IMR-90 (cell line): ENCODE results near the gene SPTBN5. TPM values are rescaled to one million over a fixed set of nuclear protein-coding genes. Genes with fewer than 3 reads are reported as not detected.

Experiments
- ATAC-seq: fragments of 200-7000 bp; cut with Tn5 transposase; 2 replicates; pipeline ENCODE4 v1.9.1; 2020; ENCODE audit warnings: low read depth, mild to moderate bottlenecking, moderate library complexity
- BruUV-seq: library from RNA; stranded (reverse); fragments of 400-500 nt; replicated peaks from 2 replicates; lab custom pipeline; 2021; lab: Mats Ljungman, UMichigan
- CTCF ChIA-PET: fragments of 300-600 bp; formaldehyde crosslinking; extraction: SDS; loops from one replicate; lab custom pipeline; 2021; ENCODE audit warnings: antibody characterized with exemption; lab: Yijun Ruan, JAX
- POLR2A ChIA-PET: fragments of 300-600 bp; sonication (Branson Sonifier 250); formaldehyde crosslinking; loops from one replicate; lab custom pipeline; 2022; ENCODE audit warnings: antibody characterized with exemption; ENCODE audit not compliant: unreplicated experiment; lab: Charles Lee
- DNase-seq: peaks from one replicate; pipeline ENCODE4 v3.0.0; 2013
- H2AFZ ChIP-seq: replicated peaks from 2 replicates; pipeline ENCODE3; 2013; ENCODE audit warnings: low read length, mild to moderate bottlenecking; ENCODE audit not compliant: poor library complexity
- H2AK5ac ChIP-seq: 2 replicates; pipeline ENCODE4 v1.6.1; 2013; ENCODE audit warnings: low read depth, low read length, inconsistent platforms
- H2AK9ac ChIP-seq: replicated peaks from 2 replicates; pipeline ENCODE3; 2013; ENCODE audit warnings: mild to moderate bottlenecking, low read depth, low read length, moderate library complexity; ENCODE audit not compliant: poor library complexity
- H2BK120ac ChIP-seq: 2 replicates; pipeline ENCODE4 v1.6.1; 2013; ENCODE audit warnings: low read depth, low read length, inconsistent platforms
- H2BK15ac ChIP-seq: 3 replicates; pipeline ENCODE4 v1.6.1; 2013; ENCODE audit warnings: low read depth, low read length, inconsistent platforms
- H2BK20ac ChIP-seq: 2 replicates; pipeline ENCODE4 v1.6.1; 2013; ENCODE audit warnings: low read depth, mild to moderate bottlenecking, inconsistent platforms, low read length, moderate library complexity
- H2BK5ac ChIP-seq: 2 replicates; pipeline ENCODE4 v1.6.1; 2013; ENCODE audit warnings: mild to moderate bottlenecking, low read depth, low read length, inconsistent platforms; ENCODE audit not compliant: poor library complexity, severe bottlenecking
- H3K14ac ChIP-seq: replicated peaks from 2 replicates; pipeline ENCODE4 v1.6.1; 2013; ENCODE audit warnings: low read depth, low read length, inconsistent platforms
- H3K18ac ChIP-seq: 2 replicates; pipeline ENCODE4 v1.6.1; 2013; ENCODE audit warnings: low read depth, low read length, control low read depth
- H3K23ac ChIP-seq: 2 replicates; pipeline ENCODE4 v1.6.1; 2013; ENCODE audit warnings: low read depth, low read length, inconsistent platforms
- H3K27ac ChIP-seq: 2 replicates; pipeline ENCODE4 v1.5.1; 2013; ENCODE audit warnings: mild to moderate bottlenecking, control low read depth, low read length; ENCODE audit not compliant: insufficient read depth
- H3K27me3 ChIP-seq: 2 replicates; pipeline ENCODE4 v1.6.1; 2013; ENCODE audit warnings: low read length; ENCODE audit not compliant: control insufficient read depth, insufficient read depth
- H3K36me3 ChIP-seq: 2 replicates; pipeline ENCODE4 v1.6.1; 2013; ENCODE audit warnings: low read length, mixed read lengths; ENCODE audit not compliant: control insufficient read depth, insufficient read depth
- H3K4ac ChIP-seq: 2 replicates; pipeline ENCODE4 v1.6.1; 2013; ENCODE audit warnings: low read depth, low read length, inconsistent platforms
- H3K4me1 ChIP-seq: 2 replicates; pipeline ENCODE4 v1.6.1; 2013; ENCODE audit warnings: low read length, mixed read lengths; ENCODE audit not compliant: control insufficient read depth, insufficient read depth
- H3K4me2 ChIP-seq: 2 replicates; pipeline ENCODE4 v1.6.1; 2013; ENCODE audit warnings: low read depth, mild to moderate bottlenecking, control low read depth, low read length, moderate library complexity
- H3K4me3 ChIP-seq: 2 replicates; pipeline ENCODE4 v1.5.1; 2013; ENCODE audit warnings: low read depth, mild to moderate bottlenecking, control low read depth, low read length, moderate library complexity; ENCODE audit not compliant: insufficient read depth
- H3K56ac ChIP-seq: 2 replicates; pipeline ENCODE4 v1.6.1; 2013; ENCODE audit warnings: low read length, inconsistent platforms; ENCODE audit not compliant: insufficient read depth; ENCODE audit errors: extremely low read depth
- H3K79me1 ChIP-seq, 2 experiments: 2 replicates each; pipeline ENCODE4 v1.6.1; 2013; ENCODE audit warnings: low read length in 2 of 2, inconsistent platforms in 1 of 2, low read depth in 1 of 2
- H3K9ac ChIP-seq: 2 replicates; pipeline ENCODE4 v1.6.1; 2013; ENCODE audit warnings: low read depth, low read length, control low read depth
- H3K9me1 ChIP-seq: 2 replicates; pipeline ENCODE4 v1.6.1; 2013; ENCODE audit warnings: low read length, inconsistent platforms; ENCODE audit not compliant: insufficient read depth
- H3K9me3 ChIP-seq: 2 replicates; pipeline ENCODE4 v1.6.1; 2013; ENCODE audit warnings: low read length; ENCODE audit not compliant: control insufficient read depth, insufficient read depth
- H4K20me1 ChIP-seq: 2 replicates; pipeline ENCODE4 v1.6.1; 2013; ENCODE audit warnings: low read length, inconsistent platforms; ENCODE audit not compliant: insufficient read depth
- H4K5ac ChIP-seq: 2 replicates; pipeline ENCODE4 v1.6.1; 2013; ENCODE audit warnings: mild to moderate bottlenecking, low read depth, low read length, control low read depth
- H4K8ac ChIP-seq, 2 experiments: 2 replicates each; pipeline ENCODE4 v1.6.1; 2013; ENCODE audit warnings: low read depth in 2 of 2, low read length in 2 of 2, control low read depth in 1 of 2, inconsistent platforms in 1 of 2
- H4K91ac ChIP-seq: 2 replicates; pipeline ENCODE4 v1.6.1; 2013; ENCODE audit warnings: low read depth, low read length, inconsistent platforms; ENCODE audit not compliant: insufficient read depth
- BHLHE40 ChIP-seq: fragments of 150-350 bp; IDR thresholded peaks from 2 replicates; pipeline ENCODE4 v1.6.1; 2016; ENCODE audit warnings: mild to moderate bottlenecking, low read depth, low read length
- CEBPB ChIP-seq: IDR thresholded peaks from 2 replicates; pipeline ENCODE4 v1.6.1; 2012; ENCODE audit warnings: low read depth, low read length, improper control_type of control experiment
- CHD1 ChIP-seq: IDR thresholded peaks from 2 replicates; pipeline ENCODE4 v1.6.1; 2012; ENCODE audit warnings: low read depth, low read length, improper control_type of control experiment
- CTCF ChIP-seq: conservative IDR thresholded peaks from 2 replicates; pipeline ENCODE4 v1.5.1; 2012; ENCODE audit warnings: mild to moderate bottlenecking, low read depth, low read length, improper control_type of control experiment
- ELK1 ChIP-seq: fragments of 150-350 bp; IDR thresholded peaks from 2 replicates; pipeline ENCODE4 v1.6.1; 2016; ENCODE audit warnings: low read depth, mild to moderate bottlenecking, low read length, moderate library complexity, borderline replicate concordance
- FOS ChIP-seq: fragments of 150-350 bp; IDR thresholded peaks from 2 replicates; pipeline ENCODE4 v1.6.1; 2016; ENCODE audit warnings: low read depth, low read length
- MAFK ChIP-seq: IDR thresholded peaks from 2 replicates; pipeline ENCODE4 v1.6.1; 2012; ENCODE audit warnings: low read depth, low read length, improper control_type of control experiment
- MAZ ChIP-seq: IDR thresholded peaks from 2 replicates; pipeline ENCODE4 v1.6.1; 2012; ENCODE audit warnings: low read depth, mild to moderate bottlenecking, low read length, improper control_type of control experiment, moderate library complexity, borderline replicate concordance
- MXI1 ChIP-seq: IDR thresholded peaks from 2 replicates; pipeline ENCODE4 v1.6.1; 2012; ENCODE audit warnings: low read depth, mild to moderate bottlenecking, low read length, moderate library complexity, borderline replicate concordance
- NFE2L2 ChIP-seq: fragments of 150-350 bp; IDR thresholded peaks from 2 replicates; pipeline ENCODE4 v1.6.1; 2016; ENCODE audit warnings: low read depth, mild to moderate bottlenecking, low read length
- POLR2A ChIP-seq: IDR thresholded peaks from 2 replicates; pipeline ENCODE4 v1.6.1; 2012; ENCODE audit warnings: mild to moderate bottlenecking, low read depth, low read length
- RAD21 ChIP-seq: IDR thresholded peaks from 2 replicates; pipeline ENCODE4 v1.6.1; 2012; ENCODE audit warnings: low read length, improper control_type of control experiment
- RCOR1 ChIP-seq: IDR thresholded peaks from 2 replicates; pipeline ENCODE4 v1.6.1; 2012; ENCODE audit warnings: mild to moderate bottlenecking, low read length, improper control_type of control experiment; ENCODE audit not compliant: insufficient replicate concordance
- RFX5 ChIP-seq: IDR thresholded peaks from 2 replicates; pipeline ENCODE4 v1.8.0; 2012; ENCODE audit warnings: low read depth, mild to moderate bottlenecking, low read length, moderate library complexity
- WGBS, 2 experiments: methylation state at CpG; one replicate each; pipeline versions ENCODE4 v1.1.5 to v1.1.7; 2013; ENCODE audit warnings: missing lambda C conversion rate in 2 of 2; ENCODE audit not compliant: insufficient read length in 1 of 2; ENCODE audit errors: extremely low coverage in 2 of 2; 5-methylcytosine and 5-hydroxymethylcytosine counted together
- dilution Hi-C: fragments of 300-500 bp; cut with HindIII; formaldehyde crosslinking; loops from one replicate; pipeline ENCODE4 v1.14.3; 2018; ENCODE audit warnings: low sequenced_read_pairs; ENCODE audit not compliant: unreplicated experiment
- in situ Hi-C: fragments of 300-500 bp; cut with MboI; formaldehyde crosslinking; loops from 3 replicates; pipeline ENCODE4 v1.14.3; 2019; ENCODE audit warnings: low sequenced_read_pairs, inconsistent platforms, mixed read lengths
- intact Hi-C: fragments of 100-400 bp; cut with micrococcal nuclease; formaldehyde crosslinking; loops from 2 replicates; pipeline ENCODE4 v1.10.0; 2022
- polyA plus RNA-seq, 3 experiments: library from polyadenylated mRNA; depleted of rRNA; stranded (reverse); fragments of >200 nt; gene quantifications; 2 replicates each; pipeline ENCODE4 v1.2.3, GENCODE V29; 2012; ENCODE audit warnings: low replicate concordance in 1 of 3
- total RNA-seq: library from RNA; depleted of rRNA; stranded (reverse); fragments of >200 nt; gene quantifications from 2 replicates; pipeline ENCODE4 v1.2.3, GENCODE V29; 2012
- TF ChIP-seq, protein P1 (sequence below): fragments of 150-350 bp; IDR thresholded peaks from 2 replicates; pipeline ENCODE4 v1.6.1; 2017; ENCODE audit warnings: mild to moderate bottlenecking, antibody characterized with exemption, low read length, low read depth

The SPTBN5 gene
- total and polyA plus RNA-seq, 2 of the 4 experiments (the other 2 are of a cell fraction) = under 0.01 to 0.38 TPM

DNA sequence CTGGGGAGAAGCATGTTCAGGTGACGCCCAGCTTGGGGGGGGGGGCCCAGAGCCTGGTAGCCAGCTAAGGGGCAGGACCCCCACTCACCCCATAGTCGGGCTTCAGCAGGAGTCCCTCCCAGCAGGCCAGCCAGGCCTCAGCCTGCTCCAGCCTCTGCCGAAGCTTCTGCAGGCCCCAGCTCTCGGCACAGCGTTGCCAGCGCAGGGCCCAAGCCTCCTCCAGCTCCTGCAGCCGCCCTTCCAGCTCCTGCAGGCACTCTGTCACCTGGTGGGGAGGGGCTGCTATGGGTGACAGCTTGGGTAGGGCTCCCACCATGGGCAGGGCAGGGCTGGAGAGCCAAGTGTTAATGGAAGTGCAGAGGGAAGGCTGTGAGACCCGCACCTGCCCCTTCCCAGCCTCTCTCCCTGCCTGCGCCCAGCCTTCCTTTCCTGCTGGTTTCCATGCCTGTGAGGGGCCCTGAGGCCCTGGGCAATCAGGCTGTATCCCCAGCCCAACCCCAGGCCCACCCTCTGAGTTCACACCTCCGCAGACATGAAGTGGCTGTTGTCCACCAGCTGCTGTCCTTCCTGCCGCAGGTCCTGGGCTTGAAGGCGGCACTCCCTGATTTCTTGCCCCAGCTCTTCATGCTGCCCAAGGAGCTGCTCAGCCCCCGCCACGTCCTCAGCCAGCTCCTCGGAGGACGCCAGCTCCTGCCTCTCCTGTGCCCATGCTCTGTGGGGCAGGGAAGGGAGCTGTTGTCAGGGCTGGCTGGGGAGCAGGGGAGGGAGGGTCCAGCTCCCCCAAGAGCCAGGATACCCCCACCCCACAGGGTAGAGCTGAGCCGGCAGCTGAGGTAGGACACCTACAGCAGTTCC is 40.9 kb downstream of the SPTBN5 start:
- Histone ChIP-seq H3K27me3 (peaks cover 22% of the 10 kb centered on the region; the same call in 1 of the 2 replicates), H3K4me3 (no peak overlapping the region), H3K9me3 (no peaks in the 10 kb centered on the region), H4K5ac (no peak overlapping the region), H4K20me1 (no peaks in the 10 kb centered on the region), H2AFZ (no peak overlapping the region), H3K79me1 (no peaks in the 10 kb centered on the region), H4K91ac (no peak overlapping the region), H3K36me3 (peaks cover 2% of the 10 kb centered on the region), H3K23ac (no peak overlapping the region), H4K8ac (no peak overlapping the region), H2BK5ac (no peak overlapping the region), H3K9ac (no peak overlapping the region), H2AK9ac (no peak overlapping the region), H2AK5ac (no peak overlapping the region), H2BK15ac (no peak overlapping the region), H3K27ac (no peak overlapping the region), H3K4me2 (no peak overlapping the region), H3K4me1 (no peaks in the 10 kb centered on the region; the same call in 1 of the 2 replicates), H3K14ac (no peak overlapping the region), H3K4ac (no peak overlapping the region), H3K18ac (no peak overlapping the region), H3K9me1 (no peaks in the 10 kb centered on the region), H3K56ac (no peak overlapping the region), H2BK120ac (no peak overlapping the region), H2BK20ac (no peak overlapping the region)
- POLR2A ChIA-PET = no interaction called here
- BruUV-seq = no TSS peak
- CTCF ChIA-PET = no interaction called here
- 62% methylated on average over 6 of the region's 17 CpGs; no CpG with 5 or more reads in 1 of the 2 experiments for WGBS, 2 experiments
- DNase-seq (no peak), ATAC-seq (no peak)
- in situ Hi-C loops = no loop called here
- dilution Hi-C loops = no loop called here
- intact Hi-C loops = no loop called here
- TF ChIP-seq MXI1 = no peak
- no peak for TF ChIP-seq NFE2L2
- no peak for TF ChIP-seq FOS
- no peak for TF ChIP-seq CEBPB
- TF ChIP-seq CTCF = no peak
- no peak for TF ChIP-seq RFX5
- no peak for TF ChIP-seq POLR2A
- TF ChIP-seq, protein P1, sequence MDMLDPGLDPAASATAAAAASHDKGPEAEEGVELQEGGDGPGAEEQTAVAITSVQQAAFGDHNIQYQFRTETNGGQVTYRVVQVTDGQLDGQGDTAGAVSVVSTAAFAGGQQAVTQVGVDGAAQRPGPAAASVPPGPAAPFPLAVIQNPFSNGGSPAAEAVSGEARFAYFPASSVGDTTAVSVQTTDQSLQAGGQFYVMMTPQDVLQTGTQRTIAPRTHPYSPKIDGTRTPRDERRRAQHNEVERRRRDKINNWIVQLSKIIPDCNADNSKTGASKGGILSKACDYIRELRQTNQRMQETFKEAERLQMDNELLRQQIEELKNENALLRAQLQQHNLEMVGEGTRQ = no peak
- TF ChIP-seq ELK1 = no peak
- TF ChIP-seq RCOR1 = no peak
- TF ChIP-seq BHLHE40 = no peak
- no peak for TF ChIP-seq RAD21
- TF ChIP-seq CHD1 = no peak
- no peak for TF ChIP-seq MAZ
- TF ChIP-seq MAFK = no peak
